Measurements from ENCODE around the gene LRRC8D.

Gene LRRC8D

DNA sequence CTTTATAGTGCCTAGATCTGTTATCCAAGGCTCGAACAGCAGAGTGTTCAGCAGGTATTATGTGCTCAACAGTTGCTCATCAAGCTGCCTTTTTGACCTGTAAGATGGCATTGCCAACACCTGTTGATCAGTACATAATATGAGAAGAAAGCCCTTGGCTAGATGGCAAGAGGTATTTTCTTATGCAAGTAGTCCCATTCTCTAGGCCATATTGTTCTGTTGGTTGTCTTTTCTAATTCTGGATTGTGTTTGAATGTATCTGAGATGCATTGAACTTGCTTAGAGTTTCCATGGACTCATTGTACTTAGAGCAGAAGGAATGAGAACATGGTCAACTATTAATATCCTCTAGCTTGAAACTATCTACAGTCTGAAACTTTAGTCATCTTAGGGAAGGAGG is 57.4 kb downstream of the LRRC8D start:
- Histone ChIP-seq H3K9ac (ENCODE audit: low read length) (no peak overlapping the region), H3K27me3 (ENCODE audit: control insufficient read depth, insufficient read depth, low read length) (no peaks in the 10 kb centered on the region), H3K4me3 (ENCODE audit: low read length) (no peak overlapping the region), H3K9me3 (ENCODE audit: control insufficient read depth, low read depth, low read length) (no peaks in the 10 kb centered on the region), H3K36me3 (ENCODE audit: control insufficient read depth, low read depth, low read length) (no peaks in the 10 kb centered on the region), H3K27ac (ENCODE audit: low read length) (no peak overlapping the region), H3K4me1 (ENCODE audit: control insufficient read depth, low read depth, low read length) (no peaks in the 10 kb centered on the region)

GRCh38 chr1:89880679-89881078 is 59.8 kb downstream of the LRRC8D start:
- Histone ChIP-seq H3K27ac (ENCODE audit: low read length) (no peak overlapping the region), H3K9me3 (ENCODE audit: control insufficient read depth, low read depth, low read length) (no peaks in the 10 kb centered on the region)

GRCh38 chr1:89881415-89882058 is 60.7 kb downstream of the LRRC8D start:
- H3K27ac ChIP-seq (ENCODE audit: low read length) = no peak overlapping the region
- no peak overlapping the region for H3K9ac ChIP-seq (ENCODE audit: low read length)
- no peaks in the 10 kb centered on the region for H3K9me3 ChIP-seq (ENCODE audit: control insufficient read depth, low read depth, low read length)
- no peaks in the 10 kb centered on the region for H3K4me1 ChIP-seq (ENCODE audit: control insufficient read depth, low read depth, low read length)
- H3K4me3 ChIP-seq (ENCODE audit: low read length) = no peak overlapping the region
- H3K36me3 ChIP-seq (ENCODE audit: control insufficient read depth, low read depth, low read length) = no peaks in the 10 kb centered on the region
- H3K27me3 ChIP-seq (ENCODE audit: control insufficient read depth, insufficient read depth, low read length) = no peaks in the 10 kb centered on the region

More at GRCh38 chr1:89880679-89881078, 59.8 kb downstream of the LRRC8D start:
- Histone ChIP-seq H3K36me3 (ENCODE audit: control insufficient read depth, low read depth, low read length) (no peaks in the 10 kb centered on the region), H3K4me1 (ENCODE audit: control insufficient read depth, low read depth, low read length) (no peaks in the 10 kb centered on the region), H3K4me3 (ENCODE audit: low read length) (no peak overlapping the region), H3K27me3 (ENCODE audit: control insufficient read depth, insufficient read depth, low read length) (no peaks in the 10 kb centered on the region), H3K9ac (ENCODE audit: low read length) (no peak overlapping the region)

DNA sequence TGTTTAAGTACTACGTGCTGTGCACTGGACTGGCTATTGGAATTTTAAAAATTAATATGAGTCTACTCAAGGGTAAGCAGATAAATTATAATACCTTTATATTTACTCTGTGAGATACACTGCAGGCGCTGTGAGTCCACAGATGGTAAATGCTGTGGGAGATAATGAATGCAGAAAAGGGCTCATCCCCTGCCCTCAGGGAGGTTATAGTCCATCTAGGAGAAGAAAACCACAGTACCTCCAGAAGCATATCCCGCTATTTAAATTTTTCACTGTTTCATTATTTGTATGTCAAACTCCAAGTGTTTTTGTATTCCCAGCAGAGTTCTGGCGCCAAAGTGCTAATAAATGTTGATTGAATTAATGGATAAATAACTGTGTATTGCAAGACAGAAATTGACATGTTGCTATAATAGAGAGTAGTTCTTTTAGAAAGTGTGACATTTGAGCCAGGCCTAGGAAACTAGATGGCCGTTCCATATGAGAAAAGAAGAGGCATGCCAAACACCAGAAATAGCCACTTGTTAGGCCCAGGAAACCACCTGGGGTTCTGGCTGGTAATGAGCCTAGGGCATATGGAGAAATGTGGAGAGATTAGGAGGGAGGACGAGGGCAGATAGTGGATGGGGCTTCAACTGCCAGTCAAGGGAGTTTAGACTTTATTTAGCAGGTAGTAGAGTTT is 61.7 kb downstream of the LRRC8D start:
- H3K36me3 ChIP-seq (ENCODE audit: control insufficient read depth, low read depth, low read length) = no peaks in the 10 kb centered on the region
- no peaks in the 10 kb centered on the region for H3K9me3 ChIP-seq (ENCODE audit: control insufficient read depth, low read depth, low read length)
- no peaks in the 10 kb centered on the region for H3K27me3 ChIP-seq (ENCODE audit: control insufficient read depth, insufficient read depth, low read length)
- H3K4me3 ChIP-seq (ENCODE audit: low read length) = no peak overlapping the region
- H3K4me1 ChIP-seq (ENCODE audit: control insufficient read depth, low read depth, low read length) = no peaks in the 10 kb centered on the region
- no peak overlapping the region for H3K9ac ChIP-seq (ENCODE audit: low read length)
- H3K27ac ChIP-seq (ENCODE audit: low read length) = no peak overlapping the region

DNA sequence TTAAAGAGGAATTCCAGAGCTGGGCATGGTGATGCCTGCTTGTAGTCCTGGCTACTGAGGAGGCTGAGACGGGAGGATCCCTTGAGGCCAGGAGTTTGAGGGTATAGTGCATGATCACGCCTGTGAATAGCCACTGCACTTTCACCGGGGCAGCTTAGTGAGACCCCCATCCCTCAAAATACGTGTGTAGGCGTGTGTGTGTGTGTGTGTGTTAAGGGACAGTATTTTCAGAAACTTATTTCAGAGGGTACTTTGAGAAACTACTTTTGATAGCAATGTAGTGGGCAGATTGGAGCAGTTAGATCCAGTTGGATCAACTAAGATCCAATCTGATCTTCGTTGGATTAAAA is 62.2 kb downstream of the LRRC8D start:
- H3K9me3 ChIP-seq (ENCODE audit: control insufficient read depth, low read depth, low read length) = no peaks in the 10 kb centered on the region
- H3K27me3 ChIP-seq (ENCODE audit: control insufficient read depth, insufficient read depth, low read length) = no peaks in the 10 kb centered on the region
- no peaks in the 10 kb centered on the region for H3K4me1 ChIP-seq (ENCODE audit: control insufficient read depth, low read depth, low read length)
- no peaks in the 10 kb centered on the region for H3K36me3 ChIP-seq (ENCODE audit: control insufficient read depth, low read depth, low read length)
- no peak overlapping the region for H3K27ac ChIP-seq (ENCODE audit: low read length)
- H3K9ac ChIP-seq (ENCODE audit: low read length) = no peak overlapping the region
- no peak overlapping the region for H3K4me3 ChIP-seq (ENCODE audit: low read length)

GRCh38 chr1:89884718-89885596 is 64.1 kb downstream of the LRRC8D start:
- no peaks in the 10 kb centered on the region for H3K36me3 ChIP-seq (ENCODE audit: control insufficient read depth, low read depth, low read length)
- no peak overlapping the region for H3K4me3 ChIP-seq (ENCODE audit: low read length)

DNA sequence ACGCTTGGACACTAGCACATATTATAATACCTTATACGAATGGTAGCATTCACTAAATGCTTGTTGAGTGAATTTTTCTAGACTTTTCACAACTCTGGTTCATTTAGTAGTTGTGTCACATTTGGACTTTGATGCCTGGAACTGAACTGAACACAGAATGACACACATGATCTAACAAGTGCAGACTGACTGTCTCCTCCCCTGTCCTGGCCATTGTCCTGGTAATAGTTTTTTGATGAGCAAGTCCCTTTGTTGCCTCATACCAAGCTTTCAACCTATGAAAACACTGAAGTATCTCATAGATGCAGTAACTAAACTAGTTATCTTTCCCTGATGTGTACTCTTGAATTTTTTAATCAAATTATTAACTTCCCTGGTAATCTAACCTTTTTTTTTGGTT is 66.4 kb downstream of the LRRC8D start:
- no peak overlapping the region for H3K27ac ChIP-seq (ENCODE audit: low read length)
- no peak overlapping the region for H3K9ac ChIP-seq (ENCODE audit: low read length)
- no peaks in the 10 kb centered on the region for H3K9me3 ChIP-seq (ENCODE audit: control insufficient read depth, low read depth, low read length)
- no peaks in the 10 kb centered on the region for H3K4me1 ChIP-seq (ENCODE audit: control insufficient read depth, low read depth, low read length)
- H3K4me3 ChIP-seq (ENCODE audit: low read length) = no peak overlapping the region
- no peaks in the 10 kb centered on the region for H3K27me3 ChIP-seq (ENCODE audit: control insufficient read depth, insufficient read depth, low read length)
- H3K36me3 ChIP-seq (ENCODE audit: control insufficient read depth, low read depth, low read length) = no peaks in the 10 kb centered on the region

More at GRCh38 chr1:89884718-89885596, 64.1 kb downstream of the LRRC8D start:
- Histone ChIP-seq H3K4me1 (ENCODE audit: control insufficient read depth, low read depth, low read length) (no peaks in the 10 kb centered on the region), H3K27me3 (ENCODE audit: control insufficient read depth, insufficient read depth, low read length) (no peaks in the 10 kb centered on the region), H3K9ac (ENCODE audit: low read length) (no peak overlapping the region), H3K27ac (ENCODE audit: low read length) (no peak overlapping the region), H3K9me3 (ENCODE audit: control insufficient read depth, low read depth, low read length) (no peaks in the 10 kb centered on the region)

GRCh38 chr1:89887713-89888112 is 66.9 kb downstream of the LRRC8D start:
- Histone ChIP-seq H3K9me3 (ENCODE audit: control insufficient read depth, low read depth, low read length) (no peaks in the 10 kb centered on the region), H3K4me1 (ENCODE audit: control insufficient read depth, low read depth, low read length) (no peaks in the 10 kb centered on the region), H3K27ac (ENCODE audit: low read length) (no peak overlapping the region), H3K36me3 (ENCODE audit: control insufficient read depth, low read depth, low read length) (no peaks in the 10 kb centered on the region), H3K4me3 (ENCODE audit: low read length) (no peak overlapping the region), H3K27me3 (ENCODE audit: control insufficient read depth, insufficient read depth, low read length) (no peaks in the 10 kb centered on the region), H3K9ac (ENCODE audit: low read length) (no peak overlapping the region)

DNA sequence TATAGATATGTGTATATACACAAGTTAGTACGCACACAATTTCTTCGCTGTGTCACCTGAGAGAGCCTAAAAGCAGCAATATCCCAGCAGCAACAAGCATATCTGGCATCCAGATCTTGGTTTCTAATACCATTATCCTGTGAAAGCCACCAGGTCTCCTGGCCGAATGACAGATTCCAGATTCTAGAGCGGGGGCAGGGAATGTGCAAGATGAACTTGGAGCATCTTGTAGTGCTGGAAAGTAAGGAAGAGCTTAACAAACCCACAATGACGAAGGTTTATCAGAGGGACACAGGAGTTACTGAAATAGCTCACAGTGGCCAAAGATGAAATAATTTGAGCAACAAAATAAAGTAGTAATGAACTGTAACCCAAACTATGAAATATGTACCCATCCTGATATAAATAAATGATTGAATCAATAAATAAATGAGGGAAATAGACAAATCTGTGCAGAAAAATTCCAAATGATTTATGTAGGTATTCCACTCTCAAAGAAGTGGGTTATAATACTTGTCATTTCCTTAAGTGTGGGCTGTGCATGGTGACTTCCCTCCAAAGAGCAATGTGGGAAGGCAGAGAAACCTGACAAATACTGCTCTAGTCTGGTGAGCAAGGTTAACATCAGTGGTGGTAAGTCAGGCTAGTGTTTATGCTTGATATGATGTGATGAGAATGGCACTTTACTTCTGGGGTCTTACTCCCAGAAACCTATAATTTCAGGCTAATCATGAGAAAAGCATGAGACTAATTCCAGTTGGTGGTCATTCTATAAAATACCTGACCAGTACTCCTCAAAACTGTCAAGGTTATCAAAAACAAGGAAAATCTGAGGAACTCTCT is 67.9 kb downstream of the LRRC8D start:
- Histone ChIP-seq H3K9me3 (ENCODE audit: control insufficient read depth, low read depth, low read length) (no peaks in the 10 kb centered on the region), H3K27me3 (ENCODE audit: control insufficient read depth, insufficient read depth, low read length) (no peaks in the 10 kb centered on the region), H3K4me1 (ENCODE audit: control insufficient read depth, low read depth, low read length) (no peaks in the 10 kb centered on the region), H3K4me3 (ENCODE audit: low read length) (no peak overlapping the region), H3K9ac (ENCODE audit: low read length) (no peak overlapping the region), H3K36me3 (ENCODE audit: control insufficient read depth, low read depth, low read length) (no peaks in the 10 kb centered on the region), H3K27ac (ENCODE audit: low read length) (no peak overlapping the region)

- no peaks in the 10 kb centered on the region for H3K4me1 ChIP-seq (ENCODE audit: control insufficient read depth, low read depth, low read length)
- H3K4me3 ChIP-seq (ENCODE audit: low read length) = no peak overlapping the region
- no peak overlapping the region for H3K27ac ChIP-seq (ENCODE audit: low read length)
- no peaks in the 10 kb centered on the region for H3K27me3 ChIP-seq (ENCODE audit: control insufficient read depth, insufficient read depth, low read length)
- H3K36me3 ChIP-seq (ENCODE audit: control insufficient read depth, low read depth, low read length) = no peaks in the 10 kb centered on the region
- H3K9me3 ChIP-seq (ENCODE audit: control insufficient read depth, low read depth, low read length) = no peaks in the 10 kb centered on the region
- H3K9ac ChIP-seq (ENCODE audit: low read length) = no peak overlapping the region
Measured at GRCh38 chr1:89889323-89889615, 68.4 kb downstream of the LRRC8D start.

DNA sequence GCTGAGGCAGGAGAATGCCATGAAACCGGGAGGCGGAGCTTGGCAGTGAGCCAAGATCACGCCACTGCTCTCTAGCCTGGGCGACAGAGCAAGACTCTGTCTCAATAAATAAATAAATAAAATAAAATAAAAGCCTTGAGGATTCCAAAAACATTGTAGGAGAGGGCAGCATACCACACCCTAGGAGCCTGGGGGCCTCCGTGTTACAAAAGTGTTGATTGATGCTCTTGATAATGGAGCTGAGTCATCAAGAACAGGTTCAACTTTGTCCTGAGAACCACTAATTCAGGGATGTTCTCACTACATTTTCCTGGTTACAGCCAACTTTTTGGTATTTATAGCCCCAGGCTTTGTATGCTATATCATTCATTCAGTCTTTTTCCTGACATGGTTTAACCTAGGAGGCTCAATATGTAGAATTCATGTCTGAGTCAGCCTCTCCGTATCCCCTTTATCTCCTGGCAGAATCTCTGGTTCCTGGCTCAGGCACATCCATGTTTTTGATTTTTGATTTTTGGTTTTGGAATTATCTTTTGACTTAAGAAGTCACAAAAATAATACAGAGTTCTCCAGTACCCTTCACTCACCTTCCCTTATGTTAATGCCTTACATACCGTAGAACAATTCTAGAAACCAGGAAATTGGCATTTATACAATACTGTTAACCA is 69.4 kb downstream of the LRRC8D start:
- Histone ChIP-seq H3K27ac (ENCODE audit: low read length) (no peak overlapping the region), H3K4me3 (ENCODE audit: low read length) (no peak overlapping the region), H3K9ac (ENCODE audit: low read length) (no peak overlapping the region), H3K27me3 (ENCODE audit: control insufficient read depth, insufficient read depth, low read length) (no peaks in the 10 kb centered on the region), H3K36me3 (ENCODE audit: control insufficient read depth, low read depth, low read length) (no peaks in the 10 kb centered on the region), H3K4me1 (ENCODE audit: control insufficient read depth, low read depth, low read length) (no peaks in the 10 kb centered on the region), H3K9me3 (ENCODE audit: control insufficient read depth, low read depth, low read length) (no peaks in the 10 kb centered on the region)
